HepG2 (cell line): ENCODE results near the gene VPS11. TPM values are rescaled to one million over a fixed set of nuclear protein-coding genes. Genes with fewer than 3 reads are reported as not detected.

Experiments used
- ARNT ChIP-seq: fragments of 450-650 bp; IDR thresholded peaks from 2 replicates; pipeline ENCODE4 v1.6.1; 2017
- DDIT3 ChIP-seq: sonication (generic); formaldehyde crosslinking; IDR thresholded peaks from 2 replicates; pipeline ENCODE4 v1.4.0; 2020; ENCODE audit warnings: mild to moderate bottlenecking, missing genetic modification reagents
- ELF1 ChIP-seq: sonication (generic); formaldehyde crosslinking; IDR thresholded peaks from 2 replicates; pipeline ENCODE4 v1.4.0; 2020; ENCODE audit warnings: missing genetic modification reagents
- FOXM1 ChIP-seq: sonication (generic); formaldehyde crosslinking; IDR thresholded peaks from 2 replicates; pipeline ENCODE4 v1.5.0; 2020; ENCODE audit warnings: missing genetic modification reagents
- GATAD1 ChIP-seq: IDR thresholded peaks from 2 replicates; pipeline ENCODE4 v1.6.1; 2016; ENCODE audit warnings: missing genetic modification reagents, missing compliant biosample characterization
- HNRNPUL1 ChIP-seq: fragments of 200-400 bp; formaldehyde crosslinking; IDR thresholded peaks from 2 replicates; pipeline ENCODE4 v1.6.1; 2017; ENCODE audit warnings: low read depth, mild to moderate bottlenecking, low read length, moderate library complexity
- LRRFIP1 ChIP-seq: sonication (generic); formaldehyde crosslinking; conservative IDR thresholded peaks from 2 replicates; pipeline ENCODE4 v1.4.0; 2020; ENCODE audit warnings: missing genetic modification reagents
- MAFG ChIP-seq: sonication (generic); formaldehyde crosslinking; IDR thresholded peaks from 2 replicates; pipeline ENCODE4 v1.5.1; 2020; ENCODE audit warnings: mild to moderate bottlenecking, missing genetic modification reagents
- MTA3 ChIP-seq: sonication (generic); formaldehyde crosslinking; IDR thresholded peaks from 2 replicates; pipeline ENCODE4 v1.4.0; 2020; ENCODE audit warnings: missing genetic modification reagents
- NFIC ChIP-seq: IDR thresholded peaks from 2 replicates; pipeline ENCODE4 v1.6.1; 2012; ENCODE audit warnings: mild to moderate bottlenecking, low read length, inconsistent platforms
- NR2F6 ChIP-seq, 2 experiments: IDR thresholded peaks; 2 replicates each; pipeline ENCODE4 v1.6.1; 2016; ENCODE audit warnings: antibody characterized with exemption in 1 of 2, mild to moderate bottlenecking in 1 of 2
- PAF1 ChIP-seq: IDR thresholded peaks from 2 replicates; pipeline ENCODE4 v1.6.1; 2016; ENCODE audit warnings: missing genetic modification reagents, missing compliant biosample characterization
- PREB ChIP-seq: sonication (generic); formaldehyde crosslinking; IDR thresholded peaks from 2 replicates; pipeline ENCODE4 v1.4.0; 2020; ENCODE audit warnings: missing genetic modification reagents
- RCOR2 ChIP-seq: IDR thresholded peaks from 2 replicates; pipeline ENCODE4 v1.6.1; 2016; ENCODE audit warnings: missing biosample characterization, missing genetic modification reagents
- TBX3 ChIP-seq: fragments of 450-650 bp; IDR thresholded peaks from 2 replicates; pipeline ENCODE4 v1.6.1; 2017; ENCODE audit warnings: antibody characterized with exemption, mild to moderate bottlenecking, inconsistent platforms, borderline replicate concordance
- U2AF2 ChIP-seq: fragments of 200-400 bp; formaldehyde crosslinking; IDR thresholded peaks from 2 replicates; pipeline ENCODE4 v1.6.1; 2017; ENCODE audit warnings: low read depth, mild to moderate bottlenecking, low read length
- ZNF101 ChIP-seq: sonication (generic); formaldehyde crosslinking; IDR thresholded peaks from 2 replicates; pipeline ENCODE4 v1.4.0; 2020; ENCODE audit warnings: mild to moderate bottlenecking, low read depth, missing genetic modification reagents, borderline replicate concordance
- ZNF33A ChIP-seq: sonication (generic); formaldehyde crosslinking; IDR thresholded peaks from 2 replicates; pipeline ENCODE4 v1.5.1; 2020; ENCODE audit warnings: missing genetic modification reagents, mild to moderate bottlenecking, moderate library complexity, borderline replicate concordance
- ZNF431 ChIP-seq: sonication (generic); formaldehyde crosslinking; IDR thresholded peaks from 2 replicates; pipeline ENCODE4 v1.9.0; 2022; ENCODE audit warnings: missing genetic modification reagents, low read depth, mild to moderate bottlenecking, borderline replicate concordance
- ZNF451 ChIP-seq: sonication (generic); formaldehyde crosslinking; IDR thresholded peaks from 2 replicates; pipeline ENCODE4 v1.5.0; 2020; ENCODE audit warnings: mild to moderate bottlenecking, missing genetic modification reagents
- ZNF552 ChIP-seq: sonication (generic); formaldehyde crosslinking; IDR thresholded peaks from 2 replicates; pipeline ENCODE4 v1.9.0; 2022; ENCODE audit warnings: missing genetic modification reagents, mild to moderate bottlenecking, borderline replicate concordance
- ZNF713 ChIP-seq: sonication (generic); formaldehyde crosslinking; IDR thresholded peaks from 2 replicates; pipeline ENCODE4 v1.4.0; 2020; ENCODE audit warnings: mild to moderate bottlenecking, missing genetic modification reagents
- ZNF792 ChIP-seq: IDR thresholded peaks from 2 replicates; pipeline ENCODE4 v1.6.1; 2016
- ZNF839 ChIP-seq: sonication (generic); formaldehyde crosslinking; IDR thresholded peaks from 2 replicates; pipeline ENCODE4 v1.4.0; 2020; ENCODE audit warnings: missing genetic modification reagents, mild to moderate bottlenecking, borderline replicate concordance
- polyA plus RNA-seq, 8 experiments: library from polyadenylated mRNA; depleted of rRNA in 3 of 8; stranded (reverse) in 7 of 8; unstranded in 1 of 8; fragments of >200 nt; fragmentation: Illumina TruSeq in 4 of 8; extraction: Trizol in 4 of 8; gene quantifications; 2 replicates each; pipeline versions ENCODE4 v1.2.1 to v1.2.3, GENCODE V29; 2011 to 2016; ENCODE audit warnings: low read depth in 4 of 8, missing spikeins in 1 of 8, mixed read lengths in 1 of 8; ENCODE audit not compliant: insufficient read depth in 1 of 8
- total RNA-seq, 5 experiments: library from RNA; depleted of rRNA; stranded (reverse); fragments of >200 nt; fragmentation: Illumina TruSeq; extraction: Trizol; gene quantifications; 2 replicates each; pipeline ENCODE4 v1.2.3, GENCODE V29; 2016; ENCODE audit warnings: low read depth in 1 of 5
- TF ChIP-seq, protein P1 (sequence below): sonication (generic); formaldehyde crosslinking; conservative IDR thresholded peaks from 2 replicates; pipeline ENCODE4 v1.8.1; 2023; ENCODE audit warnings: missing genetic modification reagents

VPS11 gene
- total and polyA plus RNA-seq, 2 of the 13 experiments (the other 11 are each of a cell fraction or from before 2014, with no cell fraction given) = 13.7 to 21.6 TPM

- TF ChIP-seq U2AF2 = no peak
- TF ChIP-seq LRRFIP1 (CRISPR knock-in tag) = no peak
- TF ChIP-seq, protein P1, sequence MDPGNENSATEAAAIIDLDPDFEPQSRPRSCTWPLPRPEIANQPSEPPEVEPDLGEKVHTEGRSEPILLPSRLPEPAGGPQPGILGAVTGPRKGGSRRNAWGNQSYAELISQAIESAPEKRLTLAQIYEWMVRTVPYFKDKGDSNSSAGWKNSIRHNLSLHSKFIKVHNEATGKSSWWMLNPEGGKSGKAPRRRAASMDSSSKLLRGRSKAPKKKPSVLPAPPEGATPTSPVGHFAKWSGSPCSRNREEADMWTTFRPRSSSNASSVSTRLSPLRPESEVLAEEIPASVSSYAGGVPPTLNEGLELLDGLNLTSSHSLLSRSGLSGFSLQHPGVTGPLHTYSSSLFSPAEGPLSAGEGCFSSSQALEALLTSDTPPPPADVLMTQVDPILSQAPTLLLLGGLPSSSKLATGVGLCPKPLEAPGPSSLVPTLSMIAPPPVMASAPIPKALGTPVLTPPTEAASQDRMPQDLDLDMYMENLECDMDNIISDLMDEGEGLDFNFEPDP (CRISPR knock-in tag) = no peak
- TF ChIP-seq FOXM1 (CRISPR knock-in tag) = no peak
- TF ChIP-seq ZNF713 (CRISPR knock-in tag) = no peak
- TF ChIP-seq ARNT = no peak
- peak; percentile 94 for TF ChIP-seq ELF1 (CRISPR knock-in tag)
- no peak for TF ChIP-seq ZNF101 (CRISPR knock-in tag)
- no peak for TF ChIP-seq ZNF451 (CRISPR knock-in tag)
- TF ChIP-seq MTA3 (CRISPR knock-in tag) = no peak
- TF ChIP-seq ZNF792 (CRISPR knock-in tag) = no peak
- peak; percentile 96 for TF ChIP-seq ZNF839 (CRISPR knock-in tag)
- peak; percentile 53 for TF ChIP-seq NR2F6 (IDR thresholded peaks at IDR 0.05)
- TF ChIP-seq NR2F6 (CRISPR knock-in tag; IDR thresholded peaks at IDR 0.05) = no peak
- TF ChIP-seq MAFG (CRISPR knock-in tag) = no peak
- no peak for TF ChIP-seq RCOR2 (CRISPR knock-in tag)
- TF ChIP-seq TBX3 = no peak
- no peak for TF ChIP-seq NFIC
- TF ChIP-seq HNRNPUL1 = no peak
- TF ChIP-seq DDIT3 = no peak
- TF ChIP-seq ZNF431 = peak; percentile 75; the same call in 1 of the 2 replicates
- no peak for TF ChIP-seq PREB (CRISPR knock-in tag)
- no peak for TF ChIP-seq PAF1
- no peak for TF ChIP-seq ZNF33A (CRISPR knock-in tag)
- no peak for TF ChIP-seq ZNF552 (CRISPR knock-in tag)
- peak; percentile 94 for TF ChIP-seq GATAD1 (CRISPR knock-in tag)
Measured at GRCh38 chr11:119018074-119018938, 49.3 kb upstream of the VPS11 start, which contains the start of the genes RPS25 and TRAPPC4 (continued).
